CD4-positive, alpha-beta T cell treated with Interleukin-12 subunit alpha and Interleukin-12 subunit beta, for 1 hour (primary cell): Measurements from ENCODE around the gene WDR7.

Experiments used
- DNase-seq: peaks from one replicate; pipeline ENCODE4 v3.0.0-alpha.2; 2020

Gene WDR7

GRCh38 chr18:57052173-57052572 lies 401.0 kb downstream of the WDR7 start:
- no peak for DNase-seq

GRCh38 chr18:57052759-57053158 lies 401.6 kb downstream of the WDR7 start:
- no peak for DNase-seq

- DNase-seq = no peak
Measured at GRCh38 chr18:57054891-57055290, 403.7 kb downstream of the WDR7 start.

- no peak for DNase-seq
Measured at GRCh38 chr18:57057890-57058289, 406.7 kb downstream of the WDR7 start.

- no peak for DNase-seq
Measured at GRCh38 chr18:57058734-57059133, 407.6 kb downstream of the WDR7 start.

- DNase-seq = no peak
Measured at GRCh38 chr18:57059366-57059765, 408.2 kb downstream of the WDR7 start.

- no peak for DNase-seq
Measured at GRCh38 chr18:57060814-57061213, 409.7 kb downstream of the WDR7 start.

- DNase-seq = no peak
Measured at GRCh38 chr18:57062178-57062577, 411.0 kb downstream of the WDR7 start.

GRCh38 chr18:57062844-57063243 lies 411.7 kb downstream of the WDR7 start:
- no peak for DNase-seq

- no peak for DNase-seq
Measured at GRCh38 chr18:57063601-57064103, 412.5 kb downstream of the WDR7 start.

GRCh38 chr18:57073501-57074187 lies 422.5 kb downstream of the WDR7 start:
- no peak for DNase-seq

GRCh38 chr18:57075716-57076400 lies 424.7 kb downstream of the WDR7 start:
- no peak for DNase-seq

GRCh38 chr18:57077005-57077765 lies 426.0 kb downstream of the WDR7 start:
- no peak for DNase-seq

GRCh38 chr18:57077786-57078552 lies 426.8 kb downstream of the WDR7 start:
- peak; percentile 17 for DNase-seq

GRCh38 chr18:57078614-57079013 lies 427.5 kb downstream of the WDR7 start:
- DNase-seq = no peak

- DNase-seq = no peak
Measured at GRCh38 chr18:57080479-57080878, 429.3 kb downstream of the WDR7 start.

- DNase-seq = no peak
Measured at GRCh38 chr18:57081899-57082298, 430.7 kb downstream of the WDR7 start.

GRCh38 chr18:57083485-57083884 lies 432.3 kb downstream of the WDR7 start:
- DNase-seq = no peak

- no peak for DNase-seq
Measured at GRCh38 chr18:57084331-57085271, 433.4 kb downstream of the WDR7 start.

- DNase-seq = no peak
Measured at GRCh38 chr18:57085371-57085770, 434.2 kb downstream of the WDR7 start.

- no peak for DNase-seq
Measured at GRCh38 chr18:57086163-57086562, 435.0 kb downstream of the WDR7 start.
